HepG2 (cell line): ENCODE measurements around the gene CTIF. TPM values are rescaled to one million over a fixed set of nuclear protein-coding genes. Genes with fewer than 3 reads are reported as not detected.
A peak's percentile ranks its signal among the peaks of the same experiment; 100 is the strongest.

Experiments
- AGO2 ChIP-seq: fragments of 200-400 bp; formaldehyde crosslinking; optimal IDR thresholded peaks from 2 replicates; pipeline ENCODE3; 2017; ENCODE audit warnings: mild to moderate bottlenecking, low read depth, low read length, moderate library complexity
- FOXO4 ChIP-seq: sonication (generic); formaldehyde crosslinking; conservative IDR thresholded peaks from 2 replicates; pipeline ENCODE4 v1.8.1; 2023; ENCODE audit warnings: missing genetic modification reagents
- KLF13 ChIP-seq: sonication (generic); formaldehyde crosslinking; IDR thresholded peaks from 2 replicates; pipeline ENCODE4 v1.4.0; 2020; ENCODE audit warnings: mild to moderate bottlenecking, missing genetic modification reagents
- NR3C1 ChIP-seq: sonication (generic); formaldehyde crosslinking; IDR thresholded peaks from 2 replicates; pipeline ENCODE4 v1.4.0; 2020; ENCODE audit warnings: missing genetic modification reagents
- PITX1 ChIP-seq: sonication (generic); formaldehyde crosslinking; IDR thresholded peaks from 2 replicates; pipeline ENCODE4 v1.5.1; 2020; ENCODE audit warnings: mild to moderate bottlenecking, missing genetic modification reagents
- RBFOX2 ChIP-seq: fragments of 200-400 bp; formaldehyde crosslinking; IDR thresholded peaks from 2 replicates; pipeline ENCODE4 v1.6.1; 2017; ENCODE audit warnings: low read depth, mild to moderate bottlenecking, low read length
- SOX6 ChIP-seq, 2 experiments: fragments of 450-650 bp in 1 of 2; sonication (generic) in 1 of 2; formaldehyde crosslinking in 1 of 2; IDR thresholded peaks; 2 replicates each; pipeline versions ENCODE4 v1.4.0 to v1.6.1; 2017 to 2020; ENCODE audit warnings: antibody characterized with exemption in 1 of 2, mild to moderate bottlenecking in 1 of 2, missing genetic modification reagents in 1 of 2
- YEATS2 ChIP-seq: sonication (generic); formaldehyde crosslinking; IDR thresholded peaks from 2 replicates; pipeline ENCODE4 v1.4.0; 2020; ENCODE audit warnings: missing genetic modification reagents, borderline replicate concordance
- ZBTB8A ChIP-seq: sonication (generic); formaldehyde crosslinking; IDR thresholded peaks from 2 replicates; pipeline ENCODE4 v1.4.0; 2020; ENCODE audit warnings: mild to moderate bottlenecking, low read depth, missing genetic modification reagents, borderline replicate concordance
- ZFP91 ChIP-seq: sonication (generic); formaldehyde crosslinking; IDR thresholded peaks from 2 replicates; pipeline ENCODE4 v1.9.0; 2022; ENCODE audit warnings: missing genetic modification reagents, mild to moderate bottlenecking, borderline replicate concordance
- ZIK1 ChIP-seq: sonication (generic); formaldehyde crosslinking; IDR thresholded peaks from 2 replicates; pipeline ENCODE4 v1.5.0; 2020; ENCODE audit warnings: mild to moderate bottlenecking, low read depth, missing genetic modification reagents, borderline replicate concordance
- ZNF687 ChIP-seq: sonication (generic); formaldehyde crosslinking; IDR thresholded peaks from 2 replicates; pipeline ENCODE4 v1.5.1; 2020; ENCODE audit warnings: mild to moderate bottlenecking, missing genetic modification reagents, moderate library complexity
- ZNF788 ChIP-seq: sonication (generic); formaldehyde crosslinking; IDR thresholded peaks from 2 replicates; pipeline ENCODE4 v1.5.0; 2020; ENCODE audit warnings: mild to moderate bottlenecking, missing genetic modification reagents, borderline replicate concordance
- ZNF891 ChIP-seq: sonication (generic); formaldehyde crosslinking; IDR thresholded peaks from 2 replicates; pipeline ENCODE4 v1.5.0; 2020; ENCODE audit warnings: mild to moderate bottlenecking, missing genetic modification reagents
- polyA plus RNA-seq, 8 experiments: library from polyadenylated mRNA; depleted of rRNA in 3 of 8; stranded (reverse) in 7 of 8; unstranded in 1 of 8; fragments of >200 nt; fragmentation: Illumina TruSeq in 4 of 8; extraction: Trizol in 4 of 8; gene quantifications; 2 replicates each; pipeline versions ENCODE4 v1.2.1 to v1.2.3, GENCODE V29; 2011 to 2016; ENCODE audit warnings: low read depth in 4 of 8, missing spikeins in 1 of 8, mixed read lengths in 1 of 8; ENCODE audit not compliant: insufficient read depth in 1 of 8
- total RNA-seq, 5 experiments: library from RNA; depleted of rRNA; stranded (reverse); fragments of >200 nt; fragmentation: Illumina TruSeq; extraction: Trizol; gene quantifications; 2 replicates each; pipeline ENCODE4 v1.2.3, GENCODE V29; 2016; ENCODE audit warnings: low read depth in 1 of 5
- TF ChIP-seq, protein P1 (sequence below), 2 experiments: sonication (generic) in 1 of 2; formaldehyde crosslinking in 1 of 2; IDR thresholded peaks; 2 replicates each; pipeline versions ENCODE4 v1.5.1 to v1.6.1; 2011 to 2020; ENCODE audit warnings: borderline replicate concordance in 1 of 2, low read depth in 1 of 2, low read length in 1 of 2, mild to moderate bottlenecking in 1 of 2, missing genetic modification reagents in 1 of 2, moderate library complexity in 1 of 2
- TF ChIP-seq, protein P2 (sequence below): IDR thresholded peaks from 2 replicates; pipeline ENCODE4 v1.6.1; 2012; ENCODE audit warnings: inconsistent platforms

CTIF gene
- total and polyA plus RNA-seq, 2 of the 13 experiments (the other 11 are each of a cell fraction or from before 2014, with no cell fraction given), result 18.2 to 28.0 TPM

GRCh38 chr18:48539406-48540250, 797 bp downstream of the CTIF start (continued):
- TF ChIP-seq ZIK1 (CRISPR knock-in tag), result no peak
- TF ChIP-seq RBFOX2, result peak; percentile 46; the same call in 1 of the 2 replicates
- TF ChIP-seq ZNF687 (CRISPR knock-in tag), result peak; percentile 41; the same call in 1 of the 2 replicates
- 0 out of 2 replicates have a peak, but pooled peaks have one; percentile 20 for TF ChIP-seq PITX1 (CRISPR knock-in tag)
- TF ChIP-seq YEATS2 (CRISPR knock-in tag), result 0 out of 2 replicates have a peak, but pooled peaks have one; percentile 10
- no peak for TF ChIP-seq NR3C1 (CRISPR knock-in tag)
- TF ChIP-seq SOX6 (IDR thresholded peaks at IDR 0.05), result no peak
- 0 out of 2 replicates have a peak, but pooled peaks have one; percentile 18 for TF ChIP-seq SOX6 (CRISPR knock-in tag; IDR thresholded peaks at IDR 0.05)
- 0 out of 2 replicates have a peak, but pooled peaks have one; percentile 31 for TF ChIP-seq ZBTB8A (CRISPR knock-in tag)
- TF ChIP-seq ZNF788 (CRISPR knock-in tag), result 0 out of 2 replicates have a peak, but pooled peaks have one; percentile 40
- peak; percentile 67 for TF ChIP-seq AGO2
- TF ChIP-seq, protein P1, sequence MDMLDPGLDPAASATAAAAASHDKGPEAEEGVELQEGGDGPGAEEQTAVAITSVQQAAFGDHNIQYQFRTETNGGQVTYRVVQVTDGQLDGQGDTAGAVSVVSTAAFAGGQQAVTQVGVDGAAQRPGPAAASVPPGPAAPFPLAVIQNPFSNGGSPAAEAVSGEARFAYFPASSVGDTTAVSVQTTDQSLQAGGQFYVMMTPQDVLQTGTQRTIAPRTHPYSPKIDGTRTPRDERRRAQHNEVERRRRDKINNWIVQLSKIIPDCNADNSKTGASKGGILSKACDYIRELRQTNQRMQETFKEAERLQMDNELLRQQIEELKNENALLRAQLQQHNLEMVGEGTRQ (IDR thresholded peaks at IDR 0.05; ENCODE audit: low read depth, low read length), result no peak
- TF ChIP-seq, protein P1 (CRISPR knock-in tag; IDR thresholded peaks at IDR 0.05; ENCODE audit: borderline replicate concordance), result no peak
- peak; percentile 28; the same call in 1 of the 2 replicates for TF ChIP-seq ZNF891 (CRISPR knock-in tag)
- 0 out of 2 replicates have a peak, but pooled peaks have one; percentile 6 for TF ChIP-seq ZFP91 (CRISPR knock-in tag)
- no peak for TF ChIP-seq FOXO4 (CRISPR knock-in tag)
- no peak for TF ChIP-seq KLF13 (CRISPR knock-in tag)
- TF ChIP-seq, protein P2, sequence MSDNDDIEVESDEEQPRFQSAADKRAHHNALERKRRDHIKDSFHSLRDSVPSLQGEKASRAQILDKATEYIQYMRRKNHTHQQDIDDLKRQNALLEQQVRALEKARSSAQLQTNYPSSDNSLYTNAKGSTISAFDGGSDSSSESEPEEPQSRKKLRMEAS, result peak; percentile 47; the same call in 1 of the 2 replicates
